A549 (cell line): ENCODE results near the gene TMX4. TPM values are rescaled to one million over a fixed set of nuclear protein-coding genes. Genes with fewer than 3 reads are reported as not detected.

Experiments used
- ATAC-seq, 2 experiments: fragments of 200-7000 bp in 1 of 2; fragments of >200 bp in 1 of 2; cut with Nextera tagmentation in 1 of 2; cut with Tn5 transposase in 1 of 2; 3 replicates each; pipeline versions ENCODE4 v1.8.0 to v1.9.1; 2018 to 2020; ENCODE audit warnings: mild to moderate bottlenecking in 1 of 2, moderate library complexity in 1 of 2
- CTCF ChIA-PET: fragments of 300-600 bp; sonication (Branson Sonifier 250); formaldehyde crosslinking; extraction: SDS; loops from one replicate; lab custom pipeline; 2021; ENCODE audit warnings: antibody characterized with exemption, inconsistent platforms; lab: Yijun Ruan, JAX
- POLR2A ChIA-PET: fragments of 350-600 bp; formaldehyde crosslinking; extraction: SDS; loops from one replicate; lab custom pipeline; 2021; ENCODE audit warnings: antibody characterized with exemption, inconsistent platforms; lab: Yijun Ruan, JAX
- DNase-seq, 2 experiments: peaks; one replicate each; pipeline versions ENCODE4 v3.0.0 to v3.0.0-alpha.2; 2011 to 2016; ENCODE audit warnings: low read depth in 1 of 2, low spot score in 1 of 2
- FAIRE-seq: peaks from 2 replicates; lab custom pipeline; 2011; peaks lifted over from hg19 to GRCh38; lab: Jason Lieb, UNC
- H3K27ac ChIP-seq, 2 experiments: fragments of >200 bp; sonication (Bioruptor Twin); formaldehyde crosslinking; 3 replicates each; pipeline ENCODE4 v1.5.1; 2016 to 2017
- H3K4me1 ChIP-seq: fragments of >200 bp; sonication (Bioruptor Twin); formaldehyde crosslinking; 3 replicates; pipeline ENCODE4 v1.6.1; 2016
- H3K4me2 ChIP-seq: fragments of >200 bp; sonication (Bioruptor Twin); formaldehyde crosslinking; 3 replicates; pipeline ENCODE4 v1.6.1; 2016
- H3K4me3 ChIP-seq: fragments of >200 bp; sonication (Bioruptor Twin); formaldehyde crosslinking; 3 replicates; pipeline ENCODE4 v1.5.1; 2016
- H3K9me3 ChIP-seq: fragments of >200 bp; sonication (Bioruptor Twin); formaldehyde crosslinking; 3 replicates; pipeline ENCODE4 v1.6.1; 2016
- BHLHE40 ChIP-seq: IDR thresholded peaks from 2 replicates; pipeline ENCODE4 v1.6.1; 2012; ENCODE audit warnings: low read depth, low read length, inconsistent platforms
- CHD2 ChIP-seq: fragments of 150-350 bp; IDR thresholded peaks from 2 replicates; pipeline ENCODE4 v1.6.1; 2014; ENCODE audit warnings: low read length; ENCODE audit not compliant: partially characterized antibody
- CHD4 ChIP-seq: fragments of 200-600 bp; sonication (generic); IDR thresholded peaks from 2 replicates; pipeline ENCODE4 v1.6.1; 2016; ENCODE audit warnings: antibody characterized with exemption, mild to moderate bottlenecking, borderline replicate concordance
- EHMT2 ChIP-seq: fragments of 200-600 bp; sonication (generic); IDR thresholded peaks from 2 replicates; pipeline ENCODE4 v1.6.1; 2016; ENCODE audit warnings: antibody characterized with exemption, low read depth, mild to moderate bottlenecking, moderate library complexity
- EP300 ChIP-seq, 2 experiments: fragments of >200 bp; sonication (Bioruptor Twin); formaldehyde crosslinking; IDR thresholded peaks; 2 replicates in 1 of 2; 3 replicates in 1 of 2; pipeline ENCODE4 v1.6.1; 2016 to 2017
- ESRRA ChIP-seq: fragments of 150-350 bp; IDR thresholded peaks from 2 replicates; pipeline ENCODE4 v1.6.1; 2014; ENCODE audit warnings: mild to moderate bottlenecking, low read length, borderline replicate concordance
- HEYL ChIP-seq: fragments of 250-450 bp; sonication (Bioruptor Pico); IDR thresholded peaks from 2 replicates; pipeline ENCODE4 v1.8.0; 2021; ENCODE audit warnings: mild to moderate bottlenecking, moderate library complexity
- JUNB ChIP-seq: fragments of >200 bp; sonication (Bioruptor Twin); formaldehyde crosslinking; IDR thresholded peaks from 2 replicates; pipeline ENCODE4 v1.6.1; 2016
- MAX ChIP-seq: IDR thresholded peaks from 2 replicates; pipeline ENCODE4 v1.6.1; 2012
- MYC ChIP-seq: IDR thresholded peaks from 2 replicates; pipeline ENCODE4 v1.6.1; 2012; ENCODE audit warnings: mild to moderate bottlenecking, inconsistent platforms, low read length, improper control_type of control experiment, borderline replicate concordance
- NFE2L2 ChIP-seq: fragments of 150-350 bp; conservative IDR thresholded peaks from 2 replicates; pipeline ENCODE4 v1.6.1; 2014; ENCODE audit warnings: low read length
- NPAS2 ChIP-seq: fragments of 250-450 bp; sonication (Bioruptor Pico); IDR thresholded peaks from 2 replicates; pipeline ENCODE4 v1.8.0; 2022; ENCODE audit warnings: mild to moderate bottlenecking, moderate library complexity, borderline replicate concordance
- NR3C1 ChIP-seq: fragments of >200 bp; sonication (Bioruptor Twin); formaldehyde crosslinking; IDR thresholded peaks from 3 replicates; pipeline ENCODE4 v1.6.1; 2017
- RAD21 ChIP-seq, 2 experiments: fragments of >200 bp in 1 of 2; sonication (Bioruptor Twin) in 1 of 2; formaldehyde crosslinking in 1 of 2; IDR thresholded peaks in 1 of 2; conservative IDR thresholded peaks in 1 of 2; 2 replicates in 1 of 2; 3 replicates in 1 of 2; pipeline ENCODE4 v1.6.1; 2012 to 2018; ENCODE audit warnings: inconsistent platforms in 1 of 2
- RCOR1 ChIP-seq: fragments of 150-350 bp; IDR thresholded peaks from 2 replicates; pipeline ENCODE4 v1.6.1; 2014; ENCODE audit warnings: antibody characterized with exemption, low read length, low read depth
- SMC3 ChIP-seq: fragments of >200 bp; sonication (Bioruptor Twin); formaldehyde crosslinking; IDR thresholded peaks from 3 replicates; pipeline ENCODE4 v1.6.1; 2018; ENCODE audit warnings: inconsistent platforms
- USF2 ChIP-seq: fragments of 450-650 bp; IDR thresholded peaks from 2 replicates; pipeline ENCODE4 v1.6.1; 2014; ENCODE audit warnings: antibody characterized with exemption
- ZC3H11A ChIP-seq: fragments of 450-650 bp; IDR thresholded peaks from 2 replicates; pipeline ENCODE4 v1.6.1; 2014; ENCODE audit warnings: antibody characterized with exemption, mild to moderate bottlenecking
- ZNF302 ChIP-seq: fragments of 250-450 bp; sonication (Bioruptor Pico); IDR thresholded peaks from 2 replicates; pipeline ENCODE4 v1.9.0; 2021; ENCODE audit warnings: inconsistent platforms, mild to moderate bottlenecking, moderate library complexity
- WGBS: methylation state at CpG from one replicate; pipeline ENCODE4 v1.1.6; 2017; ENCODE audit errors: missing lambda C conversion rate; 5-methylcytosine and 5-hydroxymethylcytosine counted together
- polyA plus RNA-seq, 4 experiments: library from polyadenylated mRNA; depleted of rRNA in 3 of 4; stranded (reverse); fragments of >200 nt; fragmentation: RNase III in 1 of 4; extraction: RNeasy Plus Mini Kit Qiagen cat#74134 plus additional on column Dnase treatment in 1 of 4; gene quantifications; 2 replicates in 3 of 4; 3 replicates in 1 of 4; pipeline ENCODE4 v1.2.3, GENCODE V29; 2011 to 2017
- TF ChIP-seq, protein P1 (sequence below): fragments of 250-450 bp; sonication (Bioruptor Pico); IDR thresholded peaks from 2 replicates; pipeline ENCODE4 v1.5.0; 2020; ENCODE audit warnings: low read depth, mild to moderate bottlenecking, moderate library complexity
- TF ChIP-seq, protein P2 (sequence below): IDR thresholded peaks from 2 replicates; pipeline ENCODE4 v1.6.1; 2012
- TF ChIP-seq, protein P3 (sequence below): fragments of 200-600 bp; sonication (generic); IDR thresholded peaks from 2 replicates; pipeline ENCODE4 v1.6.1; 2016; ENCODE audit warnings: antibody characterized with exemption, mild to moderate bottlenecking, moderate library complexity

Gene TMX4
- polyA plus RNA-seq, 2 of the 4 experiments (the other 2 are of a cell fraction) = 12.4 to 21.1 TPM

DNA sequence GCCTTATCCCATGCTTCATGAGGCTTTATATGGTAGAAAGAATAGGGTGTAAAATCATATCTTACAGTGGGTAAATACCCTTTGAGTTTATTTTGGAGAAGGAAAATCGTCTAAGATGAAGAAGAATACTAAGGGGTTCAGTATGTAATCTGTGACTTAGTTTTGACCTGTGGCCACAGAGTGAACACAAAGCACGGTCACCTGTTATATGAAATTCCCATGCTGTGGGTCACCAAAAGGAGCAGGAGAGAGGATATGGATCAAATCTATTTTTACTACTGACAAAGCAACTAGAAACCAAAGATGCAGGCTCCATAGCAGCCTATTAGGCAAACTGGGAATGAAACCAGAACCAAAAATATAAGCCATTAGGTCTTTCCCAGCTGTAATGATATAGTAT is 75.7 kb downstream of the TMX4 start:
- POLR2A ChIA-PET = no interaction called here
- no peak for ATAC-seq
- CTCF ChIA-PET = no interaction called here

DNA sequence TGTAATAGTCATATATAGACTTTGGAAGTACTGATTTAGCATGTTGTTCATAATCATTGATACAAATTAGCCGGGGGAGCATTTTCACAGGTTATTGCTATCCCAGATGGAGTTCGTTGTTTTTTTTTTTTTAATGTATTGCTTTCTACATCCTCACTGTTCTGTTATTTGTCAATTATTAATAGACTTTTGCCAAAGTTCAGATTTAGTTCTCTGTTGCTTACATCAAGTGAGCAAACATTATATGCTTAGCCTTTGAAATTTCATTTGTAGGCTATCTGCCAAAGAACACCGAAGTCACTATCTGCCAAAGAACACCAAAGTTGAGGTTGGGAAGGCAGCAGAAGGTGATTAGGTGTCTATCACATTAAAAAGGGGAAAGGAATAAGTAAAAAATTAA is 79.2 kb downstream of the TMX4 start, which contains the start of gene HAO1:
Gene HAO1, minus strand, starts transcription at position 118 of the 400 bp plus-strand sequence. Its CDS starts 36 bp downstream, at position 82.
- CTCF ChIA-PET = interaction anchor here (1.3 to 1.7 kb wide), 2 partner anchors 773 to 782 kb away, joined by 3 to 9 read pairs; no protein-coding TSS in a partner anchor
- WGBS = 9% methylated on average over 3 of the region's 3 CpGs
- peak; percentile 18 for FAIRE-seq

More for the DNA sequence above, 75.7 kb downstream of the TMX4 start:
- DNase-seq (no peak), FAIRE-seq (no peak)
- TF ChIP-seq MYC (no peak), BHLHE40 (no peak), RCOR1 (no peak), ZC3H11A (no peak), NPAS2 (no peak), ESRRA (no peak), CHD2 (no peak), SMC3 (no peak), JUNB (no peak), EHMT2 (no peak), MAX (no peak), NFE2L2 (no peak)
- TF ChIP-seq, protein P1, sequence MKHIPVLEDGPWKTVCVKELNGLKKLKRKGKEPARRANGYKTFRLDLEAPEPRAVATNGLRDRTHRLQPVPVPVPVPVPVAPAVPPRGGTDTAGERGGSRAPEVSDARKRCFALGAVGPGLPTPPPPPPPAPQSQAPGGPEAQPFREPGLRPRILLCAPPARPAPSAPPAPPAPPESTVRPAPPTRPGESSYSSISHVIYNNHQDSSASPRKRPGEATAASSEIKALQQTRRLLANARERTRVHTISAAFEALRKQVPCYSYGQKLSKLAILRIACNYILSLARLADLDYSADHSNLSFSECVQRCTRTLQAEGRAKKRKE (CRISPR knock-in tag) = no peak
- TF ChIP-seq, protein P2, sequence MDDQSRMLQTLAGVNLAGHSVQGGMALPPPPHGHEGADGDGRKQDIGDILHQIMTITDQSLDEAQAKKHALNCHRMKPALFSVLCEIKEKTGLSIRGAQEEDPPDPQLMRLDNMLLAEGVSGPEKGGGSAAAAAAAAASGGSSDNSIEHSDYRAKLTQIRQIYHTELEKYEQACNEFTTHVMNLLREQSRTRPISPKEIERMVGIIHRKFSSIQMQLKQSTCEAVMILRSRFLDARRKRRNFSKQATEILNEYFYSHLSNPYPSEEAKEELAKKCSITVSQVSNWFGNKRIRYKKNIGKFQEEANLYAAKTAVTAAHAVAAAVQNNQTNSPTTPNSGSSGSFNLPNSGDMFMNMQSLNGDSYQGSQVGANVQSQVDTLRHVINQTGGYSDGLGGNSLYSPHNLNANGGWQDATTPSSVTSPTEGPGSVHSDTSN = no peak
- TF ChIP-seq, protein P3, sequence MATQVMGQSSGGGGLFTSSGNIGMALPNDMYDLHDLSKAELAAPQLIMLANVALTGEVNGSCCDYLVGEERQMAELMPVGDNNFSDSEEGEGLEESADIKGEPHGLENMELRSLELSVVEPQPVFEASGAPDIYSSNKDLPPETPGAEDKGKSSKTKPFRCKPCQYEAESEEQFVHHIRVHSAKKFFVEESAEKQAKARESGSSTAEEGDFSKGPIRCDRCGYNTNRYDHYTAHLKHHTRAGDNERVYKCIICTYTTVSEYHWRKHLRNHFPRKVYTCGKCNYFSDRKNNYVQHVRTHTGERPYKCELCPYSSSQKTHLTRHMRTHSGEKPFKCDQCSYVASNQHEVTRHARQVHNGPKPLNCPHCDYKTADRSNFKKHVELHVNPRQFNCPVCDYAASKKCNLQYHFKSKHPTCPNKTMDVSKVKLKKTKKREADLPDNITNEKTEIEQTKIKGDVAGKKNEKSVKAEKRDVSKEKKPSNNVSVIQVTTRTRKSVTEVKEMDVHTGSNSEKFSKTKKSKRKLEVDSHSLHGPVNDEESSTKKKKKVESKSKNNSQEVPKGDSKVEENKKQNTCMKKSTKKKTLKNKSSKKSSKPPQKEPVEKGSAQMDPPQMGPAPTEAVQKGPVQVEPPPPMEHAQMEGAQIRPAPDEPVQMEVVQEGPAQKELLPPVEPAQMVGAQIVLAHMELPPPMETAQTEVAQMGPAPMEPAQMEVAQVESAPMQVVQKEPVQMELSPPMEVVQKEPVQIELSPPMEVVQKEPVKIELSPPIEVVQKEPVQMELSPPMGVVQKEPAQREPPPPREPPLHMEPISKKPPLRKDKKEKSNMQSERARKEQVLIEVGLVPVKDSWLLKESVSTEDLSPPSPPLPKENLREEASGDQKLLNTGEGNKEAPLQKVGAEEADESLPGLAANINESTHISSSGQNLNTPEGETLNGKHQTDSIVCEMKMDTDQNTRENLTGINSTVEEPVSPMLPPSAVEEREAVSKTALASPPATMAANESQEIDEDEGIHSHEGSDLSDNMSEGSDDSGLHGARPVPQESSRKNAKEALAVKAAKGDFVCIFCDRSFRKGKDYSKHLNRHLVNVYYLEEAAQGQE = no peak
- no peak overlapping the region for H3K27ac ChIP-seq
- H3K9me3 ChIP-seq = peaks cover 6% of the 10 kb centered on the region; the same call in 2 of the 3 replicates
- H3K4me1 ChIP-seq = no peaks in the 10 kb centered on the region
- 1% methylated on average over 2 of the region's 2 CpGs for WGBS
- no peak overlapping the region for H3K4me3 ChIP-seq
- no peak overlapping the region for H3K4me2 ChIP-seq

More for the DNA sequence above, 79.2 kb downstream of the TMX4 start, which contains the start of gene HAO1:
- peak in 1 of 2 experiments; percentile 2 for DNase-seq
- Histone ChIP-seq H3K9me3 (peaks cover 6% of the 10 kb centered on the region; the same call in 2 of the 3 replicates), H3K4me2 (peak within 1 kb of the TSS; percentile 6; the same call in 1 of the 3 replicates), H3K4me1 (no peaks in the 10 kb centered on the region), H3K27ac (no peak within 1 kb of the TSS), H3K4me3 (no peak within 1 kb of the TSS)
- POLR2A ChIA-PET = no interaction called here
- TF ChIP-seq EP300 (IDR thresholded peaks at IDR 0.05) (no peak), RAD21 (conservative IDR thresholded peaks at IDR 0.05 in 1 of 2, IDR thresholded peaks at IDR 0.05 in 1 of 2) (no peak), RCOR1 (no peak), NR3C1 (no peak), CHD4 (no peak), MYC (no peak), USF2 (no peak), ZNF302 (CRISPR knock-in tag) (no peak), HEYL (CRISPR knock-in tag) (no peak)
- no peak for ATAC-seq
